Muscle of leg (tissue), 16 donors: Measurements from ENCODE around the gene TRAIP. TPM values are rescaled to one million over a fixed set of nuclear protein-coding genes. Genes with fewer than 3 reads are reported as not detected.
"Not testable (repeated sequence)": the region's sequence is repeated elsewhere in the genome, so short reads cannot be mapped to it uniquely, and the experiment has no call there.

Experiments used
- DNase-seq: peaks from one replicate; pipeline ENCODE4 v3.0.0; 2013
- H3K27ac ChIP-seq: one replicate; pipeline ENCODE4 v1.5.1; 2013; ENCODE audit warnings: mild to moderate bottlenecking, low read length, control low read depth
- H3K27me3 ChIP-seq: one replicate; pipeline ENCODE4 v1.6.1; 2013; ENCODE audit warnings: low read length; ENCODE audit not compliant: control insufficient read depth, insufficient read depth
- H3K36me3 ChIP-seq: one replicate; pipeline ENCODE4 v1.6.1; 2013; ENCODE audit warnings: low read length; ENCODE audit not compliant: control insufficient read depth, insufficient read depth
- H3K4me1 ChIP-seq: one replicate; pipeline ENCODE4 v1.6.1; 2013; ENCODE audit warnings: low read length; ENCODE audit not compliant: control insufficient read depth, insufficient read depth
- H3K4me3 ChIP-seq: one replicate; pipeline ENCODE4 v1.5.1; 2013; ENCODE audit warnings: low read length, control low read depth
- H3K9me3 ChIP-seq: replicated peaks from 2 replicates; pipeline ENCODE4 v1.6.1; 2013; ENCODE audit warnings: low read depth, low read length; ENCODE audit not compliant: control insufficient read depth
- WGBS: methylation state at CpG from one replicate; pipeline ENCODE4 v1.1.5; 2013; ENCODE audit warnings: missing lambda C conversion rate; ENCODE audit not compliant: insufficient coverage; 5-methylcytosine and 5-hydroxymethylcytosine counted together
- long read RNA-seq, 11 donors: transcript quantifications; one replicate each; lab custom pipeline, GENCODE V29; 2026
- polyA plus RNA-seq, 8 donors: library from polyadenylated mRNA; unstranded; fragments of 120-200 nt; gene quantifications; one replicate each; pipeline versions ENCODE4 v1.2.1 to v1.2.3, GENCODE V29; 2013; ENCODE audit warnings: inconsistent platforms in 1 of 8, low replicate concordance in 1 of 8; ENCODE audit not compliant: insufficient read length in 8 of 8, insufficient read depth in 1 of 8
- total RNA-seq: library from RNA; stranded (reverse); fragments of 120-200 nt; gene quantifications from one replicate; pipeline ENCODE4 v1.2.4, GENCODE V29; 2013

The TRAIP gene, protein sequence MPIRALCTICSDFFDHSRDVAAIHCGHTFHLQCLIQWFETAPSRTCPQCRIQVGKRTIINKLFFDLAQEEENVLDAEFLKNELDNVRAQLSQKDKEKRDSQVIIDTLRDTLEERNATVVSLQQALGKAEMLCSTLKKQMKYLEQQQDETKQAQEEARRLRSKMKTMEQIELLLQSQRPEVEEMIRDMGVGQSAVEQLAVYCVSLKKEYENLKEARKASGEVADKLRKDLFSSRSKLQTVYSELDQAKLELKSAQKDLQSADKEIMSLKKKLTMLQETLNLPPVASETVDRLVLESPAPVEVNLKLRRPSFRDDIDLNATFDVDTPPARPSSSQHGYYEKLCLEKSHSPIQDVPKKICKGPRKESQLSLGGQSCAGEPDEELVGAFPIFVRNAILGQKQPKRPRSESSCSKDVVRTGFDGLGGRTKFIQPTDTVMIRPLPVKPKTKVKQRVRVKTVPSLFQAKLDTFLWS
- 4.5 TPM for total RNA-seq
- 1 to 10 TPM; 3.8 to 6.7 (median 5.4) TPM for polyA plus RNA-seq
- long read RNA-seq, donor 1 = 0 reads
- long read RNA-seq, donor 2 = 0 reads
- long read RNA-seq, donor 3, partial matches to known transcripts = 0 of 1 reads
- long read RNA-seq, donor 3, other reads (novel, unspliced or antisense) = 0 of 1 reads
- long read RNA-seq, donor 4 = 0 reads
- long read RNA-seq, donor 5 = 0 reads
- long read RNA-seq, donor 6, partial matches to known transcripts = 0 of 1 reads
- long read RNA-seq, donor 6, other reads (novel, unspliced or antisense) = 0 of 1 reads
- long read RNA-seq, donor 7, partial matches to known transcripts = 0 of 2 reads
- long read RNA-seq, donor 7, other reads (novel, unspliced or antisense) = 0 of 2 reads
- long read RNA-seq, donor 8 = 0 reads
- long read RNA-seq, donor 9 = 0 reads
- long read RNA-seq, donor 10 = 0 reads
- long read RNA-seq, donor 11, partial matches to known transcripts = 0 of 2 reads
- long read RNA-seq, donor 11, other reads (novel, unspliced or antisense) = 0 of 2 reads

DNA sequence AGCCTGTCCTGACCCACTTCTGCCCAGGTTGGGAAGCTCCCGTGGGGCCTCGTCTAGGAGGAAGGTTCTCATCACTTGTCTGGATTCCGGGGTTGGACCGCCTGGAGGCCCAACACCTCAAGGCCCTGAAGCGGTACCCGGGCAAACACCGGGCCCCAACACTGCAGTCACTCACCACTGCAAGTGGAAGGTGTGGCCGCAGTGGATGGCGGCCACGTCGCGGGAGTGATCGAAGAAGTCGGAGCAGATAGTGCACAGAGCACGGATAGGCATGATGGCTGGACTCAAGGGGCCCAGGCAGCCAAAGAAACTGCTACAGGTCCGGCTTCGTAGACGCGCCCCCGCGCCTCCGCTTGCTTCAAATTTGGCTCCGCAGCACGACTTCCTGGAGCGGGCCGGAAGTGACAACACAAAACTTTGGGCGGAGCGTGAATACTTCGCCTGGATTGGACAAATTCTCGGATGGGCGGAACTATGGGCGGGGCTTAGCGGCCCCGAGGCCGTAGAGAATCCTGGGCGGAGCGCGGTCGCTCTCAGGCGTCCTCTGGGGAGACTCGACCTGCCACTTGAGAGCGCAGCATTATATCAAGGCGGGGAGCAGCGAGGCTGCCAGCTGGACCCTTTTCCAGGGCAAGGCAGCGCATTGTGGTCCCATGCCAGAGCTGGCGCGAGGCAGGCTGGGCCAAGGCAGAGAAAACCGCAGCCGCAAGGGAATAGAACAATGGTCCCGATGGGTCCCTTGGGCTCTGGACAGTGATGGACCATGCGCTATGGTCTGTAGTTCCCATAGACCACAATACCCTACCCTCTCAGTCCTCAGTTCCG, at the start of gene TRAIP:
TSS of gene TRAIP (minus strand) at position 384 of the 825 bp plus-strand sequence. CDS start at position 273, 111 bp downstream.
- Histone ChIP-seq H3K27ac (peak within 1 kb of the TSS; percentile 83), H3K36me3 (no peaks in the 10 kb centered on the region), H3K9me3 (no peaks in the 10 kb centered on the region), H3K4me1 (peaks cover 13% of the 10 kb centered on the region), H3K4me3 (peak within 1 kb of the TSS; percentile 91), H3K27me3 (no peaks in the 10 kb centered on the region)
- 2% methylated on average over 50 of the region's 52 CpGs for WGBS
- peak; percentile 97 for DNase-seq

DNA sequence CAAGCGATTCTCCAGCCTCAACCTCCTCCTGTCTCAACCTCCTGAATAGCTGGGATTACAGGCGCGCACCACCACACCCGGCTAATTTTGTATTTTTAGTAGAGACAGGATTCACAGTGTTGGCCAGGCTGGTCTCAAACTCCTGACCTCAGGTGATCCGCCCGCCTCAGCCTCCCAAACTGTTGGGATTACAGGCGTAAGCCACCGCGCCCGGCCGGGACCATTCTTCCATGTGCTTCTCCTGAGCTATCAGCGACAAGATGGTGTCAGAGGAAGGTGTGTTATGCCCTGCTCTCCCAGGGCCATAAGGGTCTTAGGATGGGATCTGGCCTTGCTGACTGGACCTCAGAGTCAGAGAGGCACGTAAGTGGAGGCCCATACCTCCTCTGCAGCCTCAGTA, 48.1 kb upstream of the TRAIP start:
- H3K4me1 ChIP-seq = peaks cover 34% of the 10 kb centered on the region
- WGBS = 93% methylated on average over 8 of the region's 13 CpGs
- not testable (repeated sequence) for H3K36me3 ChIP-seq, H3K4me3 ChIP-seq, H3K27ac ChIP-seq, DNase-seq, H3K9me3 ChIP-seq, H3K27me3 ChIP-seq

DNA sequence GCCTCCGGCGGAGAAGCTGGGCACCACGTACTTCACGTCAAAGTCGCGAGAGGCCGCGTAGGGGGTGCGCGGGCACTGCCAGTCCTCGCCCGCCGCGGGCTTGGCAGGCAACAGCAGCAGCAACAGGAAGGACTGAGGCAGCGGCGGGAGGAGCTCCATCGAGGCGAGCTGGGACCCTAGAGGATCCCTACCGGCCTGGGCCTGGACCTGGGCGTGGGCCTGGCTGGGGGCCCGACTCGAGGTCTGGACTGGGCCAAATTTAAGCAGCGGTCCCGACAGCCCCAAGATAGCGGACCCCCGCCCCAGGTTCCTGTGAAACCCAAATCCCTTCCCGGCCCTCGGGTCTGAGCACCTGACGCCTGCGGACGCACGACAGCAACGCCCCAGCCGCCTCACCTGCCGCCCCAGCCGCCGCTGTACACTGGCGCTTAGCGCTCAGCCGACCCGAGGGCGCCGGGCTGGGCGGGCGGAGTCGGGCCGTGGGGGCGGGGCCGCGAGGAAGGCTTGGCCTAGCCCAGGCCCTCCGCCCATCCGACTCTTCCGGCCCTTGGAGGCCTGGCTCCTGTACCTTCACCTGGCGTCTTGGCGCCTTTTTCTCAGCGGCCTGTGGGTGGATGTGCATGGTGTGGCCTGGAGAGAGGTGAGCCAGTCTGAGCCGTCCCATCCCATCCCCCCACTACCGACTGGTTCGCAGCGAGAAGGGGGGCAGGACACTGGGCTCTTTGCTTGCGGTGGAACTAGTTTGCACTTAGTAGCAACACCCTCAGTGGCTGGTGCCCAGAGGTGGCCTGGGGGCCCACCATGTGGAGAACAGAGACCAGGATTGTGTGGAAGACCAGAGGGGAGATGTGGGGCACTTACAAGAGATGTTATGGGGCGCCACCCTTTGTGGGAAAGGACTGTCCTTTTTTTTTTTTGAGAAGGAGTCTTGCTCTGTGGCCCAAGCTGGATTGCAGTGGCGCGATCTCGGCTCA, 47.4 kb upstream of the TRAIP start, which contains the start of gene MST1R:
TSS of gene MST1R (minus strand) at position 423 of the 974 bp plus-strand sequence. CDS start at position 159, 264 bp downstream.
- no peaks in the 10 kb centered on the region for H3K9me3 ChIP-seq
- DNase-seq = peak; percentile 77
- WGBS = 26% methylated on average over 51 of the region's 65 CpGs
- peak within 1 kb of the TSS; percentile 13 for H3K27ac ChIP-seq
- peak within 1 kb of the TSS; percentile 34 for H3K4me3 ChIP-seq
- no peaks in the 10 kb centered on the region for H3K27me3 ChIP-seq
- H3K4me1 ChIP-seq = peaks cover 34% of the 10 kb centered on the region
- H3K36me3 ChIP-seq = peaks cover 3% of the 10 kb centered on the region

DNA sequence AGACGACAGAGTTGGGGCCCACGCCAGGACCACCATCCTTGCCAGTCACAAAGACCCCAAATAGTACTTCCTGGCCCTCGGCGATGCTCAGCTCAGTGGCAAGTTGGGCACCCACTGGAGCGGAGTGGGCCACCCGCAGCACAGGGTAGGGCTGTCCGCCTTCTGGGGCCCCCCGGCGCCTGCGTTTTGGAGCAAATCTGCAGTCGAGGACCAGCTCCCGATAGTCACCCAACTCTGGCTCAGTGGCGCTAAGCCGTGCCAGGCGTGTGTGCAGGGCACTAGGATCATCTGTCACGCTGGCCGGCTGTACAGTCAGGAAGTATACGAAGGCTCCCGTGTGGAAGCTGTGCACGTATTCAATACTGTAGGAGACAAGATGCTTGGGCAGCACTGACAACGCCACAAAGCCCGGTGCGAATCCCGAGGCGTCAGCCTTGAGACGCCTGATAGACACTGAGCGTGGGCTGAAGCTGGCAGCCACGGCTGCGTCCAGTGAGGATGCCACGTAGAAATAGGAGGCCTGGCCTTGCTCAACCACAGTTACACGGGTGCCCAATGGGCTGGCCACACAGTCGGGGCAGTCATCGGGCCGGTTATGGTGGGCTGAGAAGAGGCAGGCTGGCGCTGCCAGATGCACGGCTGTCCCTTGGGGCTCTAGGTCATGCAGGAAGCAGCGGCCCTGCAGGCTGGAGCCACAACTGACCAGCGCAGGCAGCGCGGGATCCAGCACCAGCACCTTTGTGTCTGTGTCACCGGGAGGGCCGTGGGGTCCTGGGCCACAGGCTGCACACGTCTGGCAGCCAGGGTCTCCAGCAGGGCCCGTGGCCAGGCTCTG, 46.4 kb upstream of the TRAIP start:
- no peak overlapping the region for H3K4me3 ChIP-seq
- 85% methylated on average over 40 of the region's 44 CpGs for WGBS
- no peaks in the 10 kb centered on the region for H3K36me3 ChIP-seq
- peaks cover 34% of the 10 kb centered on the region for H3K4me1 ChIP-seq
- no peak overlapping the region for H3K27ac ChIP-seq
- H3K27me3 ChIP-seq = no peaks in the 10 kb centered on the region
- DNase-seq = no peak
- no peaks in the 10 kb centered on the region for H3K9me3 ChIP-seq

DNA sequence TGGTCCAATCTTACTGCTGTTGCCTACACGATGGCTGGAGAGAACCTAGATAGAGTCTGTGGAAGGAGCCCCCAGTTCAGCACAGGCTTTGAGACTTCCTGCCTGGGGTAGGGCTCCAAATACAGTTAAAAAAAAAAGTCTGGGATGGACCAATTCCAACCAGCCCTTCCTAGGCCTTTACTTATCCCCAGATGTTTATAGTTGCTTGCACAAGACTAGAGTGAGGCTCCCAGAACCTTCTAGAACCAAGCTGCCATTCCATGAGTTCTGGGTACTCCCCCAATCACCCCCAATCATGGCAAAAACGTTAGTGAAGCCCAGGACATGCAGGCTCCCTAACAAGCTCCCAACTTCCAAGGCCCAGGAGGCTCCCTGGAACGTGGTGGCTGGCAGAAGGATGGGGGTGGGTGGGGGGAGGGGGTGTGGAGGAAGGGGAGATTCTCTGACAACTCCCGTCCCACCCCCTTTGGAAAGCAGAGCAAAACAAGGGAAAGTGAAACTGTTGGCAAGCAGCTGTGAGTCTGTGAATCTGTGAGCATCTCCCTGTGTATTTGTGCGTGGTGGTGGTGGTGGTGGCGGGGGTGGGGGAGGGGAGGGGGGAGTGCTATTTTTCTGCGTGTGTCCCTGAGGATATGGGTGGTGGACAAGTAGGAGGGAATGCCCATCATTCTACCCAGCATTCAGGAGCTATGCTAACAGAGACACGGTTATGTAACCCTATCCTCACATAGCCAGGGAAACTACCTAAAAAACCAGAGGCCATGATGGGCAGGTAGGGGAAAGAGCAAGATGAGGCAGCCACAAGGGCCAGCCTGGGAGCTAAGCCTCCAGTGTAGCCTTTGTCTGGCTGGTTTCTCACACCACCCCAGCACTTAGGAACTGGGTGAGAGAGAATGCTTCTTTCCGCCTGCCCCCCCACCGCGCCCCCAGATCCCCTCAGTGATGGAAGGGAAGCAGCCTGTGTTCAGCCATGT, 45.3 kb upstream of the TRAIP start:
- H3K36me3 ChIP-seq = no peaks in the 10 kb centered on the region
- DNase-seq = peak; percentile 82

DNA sequence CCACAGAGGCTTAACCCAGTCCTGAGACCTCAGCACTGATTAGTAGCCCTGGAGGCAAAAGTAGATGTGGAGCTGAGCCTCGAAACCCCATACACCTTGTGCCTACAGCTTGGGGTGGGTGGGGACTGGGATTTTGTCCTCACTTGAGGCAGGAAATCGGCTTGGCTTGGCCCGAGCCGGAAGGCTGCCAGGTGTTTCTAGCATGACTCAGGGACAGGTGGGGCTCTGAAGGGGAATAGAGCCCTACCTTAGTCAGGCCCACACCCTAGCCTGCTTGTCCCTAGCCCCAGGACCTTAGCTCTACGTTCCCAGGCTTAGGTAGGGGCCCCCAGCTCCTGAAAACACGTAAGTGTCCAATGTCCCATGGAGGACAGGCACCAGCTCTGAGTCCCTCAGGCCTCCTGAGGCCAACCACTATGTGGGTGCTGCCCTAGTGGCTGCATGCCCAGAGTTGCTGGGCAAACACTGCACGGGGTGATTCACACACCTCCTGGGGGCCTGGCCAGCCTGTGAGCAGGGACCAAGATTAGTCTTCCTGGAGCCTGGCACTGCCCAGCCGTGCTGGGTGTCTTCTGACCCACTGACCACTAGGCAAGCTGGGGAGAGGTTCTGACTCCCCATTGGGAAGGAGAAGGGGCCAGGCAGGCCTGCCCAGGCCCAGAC, 44.3 kb upstream of the TRAIP start:
- peak overlapping the region; percentile 64 for H3K27ac ChIP-seq
- no peaks in the 10 kb centered on the region for H3K9me3 ChIP-seq
- no peak for DNase-seq
- peaks cover 24% of the 10 kb centered on the region for H3K4me1 ChIP-seq
- no peaks in the 10 kb centered on the region for H3K27me3 ChIP-seq
- H3K4me3 ChIP-seq = no peak overlapping the region
- H3K36me3 ChIP-seq = peaks cover under 1% of the 10 kb centered on the region
- WGBS = 73% methylated on average over 2 of the region's 8 CpGs

More for the DNA sequence above, 45.3 kb upstream of the TRAIP start:
- Histone ChIP-seq H3K9me3 (no peaks in the 10 kb centered on the region), H3K4me3 (no peak overlapping the region), H3K27ac (peak overlapping the region; percentile 67), H3K4me1 (peaks cover 34% of the 10 kb centered on the region), H3K27me3 (no peaks in the 10 kb centered on the region)
- WGBS = 71% methylated on average over 4 of the region's 11 CpGs

DNA sequence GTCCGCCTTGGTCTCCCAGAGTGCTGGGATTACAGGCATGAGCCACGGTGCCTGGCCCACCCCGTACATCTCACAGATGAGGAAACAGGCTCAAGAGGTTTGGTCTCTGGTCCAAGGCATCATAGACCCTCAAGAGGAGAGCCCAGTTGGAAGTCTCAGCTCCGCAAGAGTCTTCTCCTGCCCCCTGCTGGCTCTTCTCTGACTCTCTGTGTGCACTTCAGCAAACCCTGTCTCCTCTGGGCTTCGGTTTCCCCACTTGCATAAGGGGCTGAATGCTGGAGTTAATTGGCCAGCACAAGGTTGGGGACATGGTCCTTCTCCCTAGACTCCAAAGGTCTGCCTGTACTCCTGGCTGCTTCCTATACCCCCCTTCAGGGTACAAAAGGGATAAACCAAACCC, 43.5 kb upstream of the TRAIP start:
- Histone ChIP-seq H3K4me3 (no peak overlapping the region), H3K36me3 (peaks cover 4% of the 10 kb centered on the region), H3K4me1 (peaks cover 23% of the 10 kb centered on the region), H3K9me3 (no peaks in the 10 kb centered on the region), H3K27me3 (no peaks in the 10 kb centered on the region), H3K27ac (no peak overlapping the region)
- WGBS = 48% methylated on average over 5 of the region's 5 CpGs
- peak; percentile 46 for DNase-seq
